ENCODE measurements around the gene PRSS1. TPM values are rescaled to one million over a fixed set of nuclear protein-coding genes. Genes with fewer than 3 reads are reported as not detected.
"Not testable (repeated sequence)": the region's sequence is repeated elsewhere in the genome, so short reads cannot be mapped to it uniquely, and the experiment has no call there.

PRSS1 gene
- total RNA-seq, 1 donor from 2014 or later = not detected

- Histone ChIP-seq H3K79me2 (ENCODE audit: low read depth) (no peaks in the 10 kb centered on the region), H3K4me1 (no peaks in the 10 kb centered on the region), H3K4me3 (no peak overlapping the region), H3K36me3 (no peaks in the 10 kb centered on the region), H3K9me3 (ENCODE audit: low read depth) (no peaks in the 10 kb centered on the region), H3K27ac (no peak overlapping the region), H4K20me1 (ENCODE audit: low read depth) (no peaks in the 10 kb centered on the region), H3K4me2 (no peak overlapping the region), H3F3A (ENCODE audit: low read depth) (no peaks in the 10 kb centered on the region), H3K27me3 (no peaks in the 10 kb centered on the region), H2AFZ (replicated peaks) (no peak overlapping the region), H3K9ac (no peak overlapping the region)
- H3K27ac Mint-ChIP-seq = no peak overlapping the region
- H3K4me3 Mint-ChIP-seq = no peak overlapping the region
- H3K27me3 Mint-ChIP-seq (ENCODE audit: insufficient read depth, low read depth) = peaks cover 6% of the 10 kb centered on the region
- DNase-seq (ENCODE audit: low spot score) = no peak
- H3K4me1 Mint-ChIP-seq = no peaks in the 10 kb centered on the region
- no peak for TF ChIP-seq EZH2phosphoT487 (IDR thresholded peaks at IDR 0.05)
- no peak for TF ChIP-seq CTCF (IDR thresholded peaks at IDR 0.05)
- TF ChIP-seq EZH2 (IDR thresholded peaks at IDR 0.05) = no peak
- no peaks in the 10 kb centered on the region for H3K36me3 Mint-ChIP-seq
- H3K9me3 Mint-ChIP-seq = peaks cover 2% of the 10 kb centered on the region
Observed at GRCh38 chr7:142752376-142753225, 3.3 kb downstream of the PRSS1 start.

GRCh38 chr7:142753366-142753765, 4.1 kb downstream of the PRSS1 start:
- Histone ChIP-seq H3K9ac (no peak overlapping the region), H3K4me1 (no peaks in the 10 kb centered on the region), H2AFZ (replicated peaks) (no peak overlapping the region), H3K27me3 (no peaks in the 10 kb centered on the region), H3K79me2 (ENCODE audit: low read depth) (no peaks in the 10 kb centered on the region), H3K4me3 (no peak overlapping the region), H3K27ac (no peak overlapping the region), H4K20me1 (ENCODE audit: low read depth) (no peaks in the 10 kb centered on the region), H3K9me3 (ENCODE audit: low read depth) (no peaks in the 10 kb centered on the region), H3K4me2 (no peak overlapping the region), H3F3A (ENCODE audit: low read depth) (no peaks in the 10 kb centered on the region), H3K36me3 (no peaks in the 10 kb centered on the region)
- no peak for DNase-seq (ENCODE audit: low spot score)
- no peaks in the 10 kb centered on the region for H3K36me3 Mint-ChIP-seq
- H3K27ac Mint-ChIP-seq = no peak overlapping the region
- no peaks in the 10 kb centered on the region for H3K4me1 Mint-ChIP-seq
- TF ChIP-seq EZH2phosphoT487 (IDR thresholded peaks at IDR 0.05) = no peak
- no peak for TF ChIP-seq EZH2 (IDR thresholded peaks at IDR 0.05)
- TF ChIP-seq CTCF (IDR thresholded peaks at IDR 0.05) = no peak
- H3K4me3 Mint-ChIP-seq = no peak overlapping the region
- H3K9me3 Mint-ChIP-seq = peaks cover 2% of the 10 kb centered on the region
- H3K27me3 Mint-ChIP-seq (ENCODE audit: insufficient read depth, low read depth) = peaks cover 6% of the 10 kb centered on the region

- not testable (repeated sequence) for H3K4me3 Mint-ChIP-seq; H3F3A ChIP-seq (ENCODE audit: low read depth); H3K27me3 ChIP-seq; H4K20me1 ChIP-seq (ENCODE audit: low read depth); H3K4me1 Mint-ChIP-seq; H3K27ac Mint-ChIP-seq; H3K27ac ChIP-seq; H3K36me3 Mint-ChIP-seq; H3K4me1 ChIP-seq; H3K4me2 ChIP-seq; H3K9me3 ChIP-seq (ENCODE audit: low read depth); H3K79me2 ChIP-seq (ENCODE audit: low read depth); H3K36me3 ChIP-seq; H3K4me3 ChIP-seq; H3K27me3 Mint-ChIP-seq (ENCODE audit: insufficient read depth, low read depth); DNase-seq (ENCODE audit: low spot score); H3K9ac ChIP-seq; H2AFZ ChIP-seq (replicated peaks); H3K9me3 Mint-ChIP-seq
Observed at GRCh38 chr7:142753925-142754491, 4.7 kb downstream of the PRSS1 start.
